ENCODE results near the gene GPX2.

GRCh38 chr14:64986648-64987437 is 44.3 kb upstream of the GPX2 start, which contains the start of gene FNTB:
- TF ChIP-seq YY1 (IDR thresholded peaks at IDR 0.05; ENCODE audit: low read depth) (peak; percentile 65; the same call in 1 of the 2 replicates), TCF12 (IDR thresholded peaks at IDR 0.05; ENCODE audit: low read depth) (peak; percentile 69; the same call in 1 of the 2 replicates), MAX (IDR thresholded peaks at IDR 0.05) (peak; percentile 94), EP300 (IDR thresholded peaks at IDR 0.05; ENCODE audit: borderline replicate concordance) (0 out of 2 replicates have a peak, but pooled peaks have one; percentile 11), CEBPB (IDR thresholded peaks at IDR 0.05) (peak; percentile 57; the same call in 1 of the 2 replicates)
- TF ChIP-seq, protein P1, sequence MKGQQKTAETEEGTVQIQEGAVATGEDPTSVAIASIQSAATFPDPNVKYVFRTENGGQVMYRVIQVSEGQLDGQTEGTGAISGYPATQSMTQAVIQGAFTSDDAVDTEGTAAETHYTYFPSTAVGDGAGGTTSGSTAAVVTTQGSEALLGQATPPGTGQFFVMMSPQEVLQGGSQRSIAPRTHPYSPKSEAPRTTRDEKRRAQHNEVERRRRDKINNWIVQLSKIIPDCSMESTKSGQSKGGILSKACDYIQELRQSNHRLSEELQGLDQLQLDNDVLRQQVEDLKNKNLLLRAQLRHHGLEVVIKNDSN (IDR thresholded peaks at IDR 0.05) = no peak

All from Ishikawa (cell line).